Measurements from ENCODE around the gene GABARAPL1.

Gene GABARAPL1

DNA sequence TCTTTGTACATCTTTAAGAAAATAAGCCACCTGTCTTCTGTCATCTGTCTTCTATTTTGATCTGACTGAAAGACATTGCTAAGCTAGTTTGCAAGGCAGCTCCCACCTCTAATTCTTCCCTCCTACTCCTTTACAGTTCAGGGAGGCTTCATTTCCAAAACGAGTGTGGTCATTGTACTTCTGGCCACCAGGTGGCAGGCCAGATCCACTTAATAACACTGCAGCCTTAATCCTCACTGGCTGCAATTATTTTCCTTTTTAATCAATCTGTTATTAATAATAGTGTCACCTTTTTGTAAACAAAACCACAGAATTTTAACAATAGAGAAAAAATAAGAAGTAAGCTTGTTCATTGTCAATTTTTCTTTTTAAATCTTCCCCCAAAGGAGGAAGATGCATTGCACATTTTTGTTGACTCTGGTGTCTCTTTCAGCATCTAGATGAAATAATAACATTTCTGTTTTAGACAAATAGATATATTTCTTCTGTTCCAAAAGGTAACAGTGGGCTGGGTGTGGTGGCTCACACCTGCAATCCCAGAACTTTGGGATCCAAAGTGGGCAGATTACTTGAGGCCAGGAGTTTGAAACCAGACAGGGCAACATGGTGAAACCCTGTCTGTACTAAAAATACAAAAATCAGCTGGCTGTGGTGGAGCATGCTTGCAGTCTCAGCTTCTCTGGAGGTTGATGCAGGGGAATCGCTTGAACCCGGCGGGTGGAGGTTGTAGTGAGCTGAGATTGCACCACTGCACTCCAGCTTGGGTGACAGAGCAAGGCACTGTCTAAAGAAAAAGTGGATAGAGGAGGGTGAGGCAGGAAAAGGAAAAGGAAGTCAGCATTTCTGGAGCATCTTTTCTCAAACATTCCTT lies 23.3 kb downstream of the GABARAPL1 start:
- DNase-seq: no peak

GRCh38 chr12:10236720-10237119 lies 24.0 kb downstream of the GABARAPL1 start:
- no peak for DNase-seq

- no peak for DNase-seq
These were observed 25.8 kb downstream of the GABARAPL1 start for GRCh38 chr12:10238526-10238925.

- no peak for DNase-seq
These were observed 28.6 kb downstream of the GABARAPL1 start for GRCh38 chr12:10241290-10241689.

DNA sequence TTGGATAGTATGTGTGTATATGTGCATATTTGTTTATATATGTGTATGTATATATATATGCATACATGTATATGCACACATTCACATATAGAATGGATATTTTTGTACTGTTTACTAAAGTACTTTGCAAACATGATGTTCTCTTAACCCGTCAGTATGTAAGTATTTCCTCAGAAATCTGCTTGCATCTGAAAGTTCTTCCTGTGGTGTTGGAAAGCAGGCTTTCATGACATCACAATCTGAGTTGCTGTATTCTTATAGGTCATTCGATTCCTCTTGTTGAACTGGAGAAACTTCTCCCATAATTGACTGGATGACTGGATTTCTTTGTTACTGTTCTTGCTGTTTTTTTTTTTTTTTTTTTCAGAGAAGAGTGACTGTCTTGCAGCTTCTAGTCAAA lies 29.1 kb downstream of the GABARAPL1 start:
- no peak for DNase-seq

DNA sequence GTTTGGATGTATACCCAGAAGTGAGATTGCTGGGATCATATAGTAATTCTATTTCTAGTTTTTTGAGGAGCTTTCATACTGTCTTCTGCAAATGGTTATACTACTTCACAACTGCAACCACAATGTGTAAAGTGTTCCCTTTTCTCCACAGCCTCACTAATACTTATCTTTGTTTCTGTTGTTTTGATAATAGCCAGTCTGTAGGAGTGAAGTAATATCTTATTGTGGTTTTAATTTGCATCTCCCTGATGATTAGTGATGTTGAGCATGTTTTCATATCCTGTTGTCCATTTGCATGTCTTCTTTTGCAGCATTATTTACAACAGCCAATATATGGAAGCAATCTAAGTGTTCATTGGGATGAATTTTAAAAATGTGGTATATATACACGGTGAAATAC lies 29.9 kb downstream of the GABARAPL1 start:
- no peak for DNase-seq

DNA sequence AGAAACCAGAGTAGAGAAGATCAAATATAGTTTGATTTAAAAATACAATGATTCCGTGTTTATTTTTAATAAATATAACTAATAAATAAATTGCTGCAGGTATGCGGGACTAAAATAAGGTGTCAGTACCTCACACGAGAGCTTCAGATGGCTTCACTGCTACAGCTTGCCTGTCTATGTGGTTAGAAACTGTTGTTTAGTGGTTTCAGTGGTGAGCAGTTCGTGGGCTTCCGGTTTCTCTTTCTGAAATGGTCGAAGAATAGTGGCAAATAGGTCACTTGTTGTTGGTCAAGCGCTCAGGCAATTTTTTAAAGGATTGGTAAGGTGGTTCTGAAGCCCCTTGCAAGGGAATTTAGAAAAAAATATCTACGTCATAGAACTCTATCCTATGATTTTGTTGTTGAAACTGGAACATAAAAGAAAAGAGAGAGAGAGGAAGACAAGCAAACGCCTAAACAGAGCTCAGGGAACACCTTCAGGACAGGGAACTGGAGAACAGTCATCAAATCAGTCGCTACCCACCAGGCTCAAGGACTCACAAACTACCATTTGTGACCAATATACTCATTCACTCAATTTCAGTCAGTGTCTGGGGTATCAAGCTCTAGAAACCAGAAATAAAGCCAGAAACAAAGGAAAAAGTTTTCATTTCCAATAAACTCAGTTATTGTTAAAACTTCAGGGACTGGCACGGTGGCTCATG lies 31.3 kb downstream of the GABARAPL1 start:
- DNase-seq: no peak

DNA sequence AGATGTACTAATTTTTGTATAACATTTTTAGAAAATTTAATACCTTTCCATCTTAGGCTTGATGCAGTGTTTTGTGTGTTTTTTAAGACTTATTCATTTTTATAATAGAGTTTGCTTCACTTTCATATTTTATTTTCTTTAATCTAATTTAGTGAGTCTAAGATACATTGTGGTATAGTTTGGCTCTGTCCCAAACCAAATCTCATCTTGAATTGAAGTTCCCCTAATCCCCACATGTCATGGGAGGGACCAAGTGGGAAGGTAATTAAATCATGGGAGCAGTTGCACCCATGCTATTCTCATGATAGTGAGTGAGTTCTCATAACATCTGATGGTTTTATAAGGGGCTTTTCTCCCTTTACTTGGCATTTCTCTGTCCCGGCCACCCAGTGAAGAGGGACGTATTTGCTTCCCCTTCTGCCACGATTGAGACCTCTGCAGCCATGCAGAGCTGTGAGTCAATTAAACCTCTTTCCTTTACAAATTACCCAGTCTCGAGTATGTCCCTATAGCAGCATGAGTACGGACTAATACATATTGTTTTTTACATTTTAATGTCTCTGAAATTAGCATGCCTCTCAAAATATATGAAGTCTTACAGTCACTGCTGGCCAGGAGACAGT lies 34.9 kb downstream of the GABARAPL1 start:
- DNase-seq: no peak

GRCh38 chr12:10249690-10250455 lies 37.2 kb downstream of the GABARAPL1 start:
- no peak for DNase-seq

GRCh38 chr12:10251669-10252068 lies 39.0 kb downstream of the GABARAPL1 start:
- no peak for DNase-seq

DNA sequence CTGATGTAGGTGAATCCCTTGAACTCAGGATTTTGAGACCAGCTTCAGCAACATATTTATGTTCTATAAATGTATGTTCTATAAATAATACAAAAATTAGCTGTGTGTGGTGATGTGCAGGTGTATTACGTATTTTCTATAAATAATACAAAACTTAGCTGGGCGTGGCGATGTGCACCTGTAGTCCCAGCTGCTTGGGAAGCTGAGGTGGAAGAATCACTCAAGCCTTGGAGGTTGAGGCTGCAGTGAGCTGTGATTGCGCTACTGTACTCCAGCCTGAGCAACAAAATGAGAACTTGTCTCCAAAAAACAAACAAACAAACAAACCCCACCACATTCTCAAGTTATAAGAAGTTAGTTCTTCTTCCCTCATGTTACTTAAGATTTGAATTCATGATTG lies 39.5 kb downstream of the GABARAPL1 start:
- DNase-seq: no peak

- no peak for DNase-seq
These were observed 43.4 kb downstream of the GABARAPL1 start for GRCh38 chr12:10256064-10256463.

DNA sequence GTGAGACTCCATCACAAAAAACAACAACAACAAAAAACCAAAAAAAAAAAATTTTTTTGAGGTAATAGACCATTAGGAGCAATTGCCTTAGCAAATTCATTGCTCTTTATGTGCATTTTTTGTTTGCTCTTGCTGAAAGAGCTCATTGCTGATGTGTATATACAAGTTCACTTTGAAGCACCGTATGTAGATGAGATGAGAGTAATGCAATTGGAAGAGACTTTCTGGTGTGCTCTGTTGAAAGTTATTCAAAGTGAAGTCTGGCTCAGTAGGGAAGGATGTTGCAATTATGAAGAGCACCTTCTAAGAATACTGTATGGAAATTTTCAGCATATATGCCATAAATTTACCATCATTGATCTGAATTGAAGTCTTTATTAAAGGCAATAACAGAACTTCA lies 48.2 kb downstream of the GABARAPL1 start:
- no peak for DNase-seq

- no peak for DNase-seq
These were observed 55.4 kb downstream of the GABARAPL1 start for GRCh38 chr12:10268037-10268436.

- DNase-seq: no peak
These were observed 59.8 kb downstream of the GABARAPL1 start for GRCh38 chr12:10272467-10272866.
